H1 (cell line): ENCODE measurements around the gene GABRR1. TPM values are rescaled to one million over a fixed set of nuclear protein-coding genes. Genes with fewer than 3 reads are reported as not detected.

Source experiments
- KDM4A ChIP-seq: IDR thresholded peaks from one replicate; pipeline ENCODE4 v1.7.1; 2012; ENCODE audit warnings: low read depth, mild to moderate bottlenecking, moderate library complexity, low read length, inconsistent platforms; ENCODE audit not compliant: severe bottlenecking
- SP1 ChIP-seq: IDR thresholded peaks from 2 replicates; pipeline ENCODE4 v1.6.1; 2011; ENCODE audit warnings: low read depth, low read length
- SP4 ChIP-seq: IDR thresholded peaks from 2 replicates; pipeline ENCODE4 v1.6.1; 2012; ENCODE audit warnings: low read length, inconsistent platforms
- SUZ12 ChIP-seq: fragments of 200-600 bp; sonication (generic); IDR thresholded peaks from 2 replicates; pipeline ENCODE4 v1.6.1; 2012; ENCODE audit warnings: mild to moderate bottlenecking, inconsistent platforms, low read length, moderate library complexity, mixed read lengths
- polyA plus RNA-seq, 7 experiments: library from polyadenylated mRNA; depleted of rRNA in 3 of 7; stranded (reverse) in 5 of 7; unstranded in 2 of 7; fragments of >200 nt in 5 of 7; fragments of 200-250 nt in 2 of 7; gene quantifications; 1 replicate in 5 of 7; 2 replicates in 1 of 7; 4 replicates in 1 of 7; pipeline versions ENCODE4 v1.2.1 to v1.2.3, GENCODE V29; 2011 to 2013; ENCODE audit warnings: missing spikeins in 2 of 7, mixed read lengths in 2 of 7
- total RNA-seq: library from RNA; stranded (reverse); fragmentation: NEBNext Ultra II Directional; extraction: Animal tissue kit (Norgen Biotek cat#: 25700); gene quantifications from 2 replicates; pipeline ENCODE4 v1.2.1, GENCODE V29; 2021
- TF ChIP-seq, protein P1 (sequence below): fragments of 300-600 bp; sonication (generic); IDR thresholded peaks from 2 replicates; pipeline ENCODE4 v1.7.1; 2012; ENCODE audit warnings: low read length, moderate library complexity, mild to moderate bottlenecking, inconsistent platforms; ENCODE audit not compliant: insufficient replicate concordance

GABRR1 gene
- total and polyA plus RNA-seq, 2 of the 8 experiments (the other 6 are each of a cell fraction or from before 2014, with no cell fraction given): 0.60 to 0.63 TPM

DNA sequence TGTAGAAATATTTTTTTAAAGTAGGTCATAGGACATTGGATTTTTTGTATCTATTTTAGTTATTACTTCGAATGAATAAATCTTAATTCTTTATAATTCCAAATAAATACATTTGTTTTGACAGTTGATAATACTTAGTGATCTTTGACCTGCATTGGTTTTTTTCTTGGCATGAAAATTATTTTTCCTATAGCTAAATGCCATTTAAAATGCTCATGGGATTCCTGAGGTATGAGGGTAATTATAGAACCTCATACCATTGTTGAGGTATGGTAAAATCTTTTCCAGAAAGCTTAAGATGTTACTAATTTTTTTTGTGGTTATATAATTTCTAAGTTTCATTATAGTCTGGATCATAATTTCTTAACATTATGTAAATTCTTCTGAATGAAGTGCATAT lies 63.0 kb downstream of the GABRR1 start (continued):
- TF ChIP-seq, protein P1, sequence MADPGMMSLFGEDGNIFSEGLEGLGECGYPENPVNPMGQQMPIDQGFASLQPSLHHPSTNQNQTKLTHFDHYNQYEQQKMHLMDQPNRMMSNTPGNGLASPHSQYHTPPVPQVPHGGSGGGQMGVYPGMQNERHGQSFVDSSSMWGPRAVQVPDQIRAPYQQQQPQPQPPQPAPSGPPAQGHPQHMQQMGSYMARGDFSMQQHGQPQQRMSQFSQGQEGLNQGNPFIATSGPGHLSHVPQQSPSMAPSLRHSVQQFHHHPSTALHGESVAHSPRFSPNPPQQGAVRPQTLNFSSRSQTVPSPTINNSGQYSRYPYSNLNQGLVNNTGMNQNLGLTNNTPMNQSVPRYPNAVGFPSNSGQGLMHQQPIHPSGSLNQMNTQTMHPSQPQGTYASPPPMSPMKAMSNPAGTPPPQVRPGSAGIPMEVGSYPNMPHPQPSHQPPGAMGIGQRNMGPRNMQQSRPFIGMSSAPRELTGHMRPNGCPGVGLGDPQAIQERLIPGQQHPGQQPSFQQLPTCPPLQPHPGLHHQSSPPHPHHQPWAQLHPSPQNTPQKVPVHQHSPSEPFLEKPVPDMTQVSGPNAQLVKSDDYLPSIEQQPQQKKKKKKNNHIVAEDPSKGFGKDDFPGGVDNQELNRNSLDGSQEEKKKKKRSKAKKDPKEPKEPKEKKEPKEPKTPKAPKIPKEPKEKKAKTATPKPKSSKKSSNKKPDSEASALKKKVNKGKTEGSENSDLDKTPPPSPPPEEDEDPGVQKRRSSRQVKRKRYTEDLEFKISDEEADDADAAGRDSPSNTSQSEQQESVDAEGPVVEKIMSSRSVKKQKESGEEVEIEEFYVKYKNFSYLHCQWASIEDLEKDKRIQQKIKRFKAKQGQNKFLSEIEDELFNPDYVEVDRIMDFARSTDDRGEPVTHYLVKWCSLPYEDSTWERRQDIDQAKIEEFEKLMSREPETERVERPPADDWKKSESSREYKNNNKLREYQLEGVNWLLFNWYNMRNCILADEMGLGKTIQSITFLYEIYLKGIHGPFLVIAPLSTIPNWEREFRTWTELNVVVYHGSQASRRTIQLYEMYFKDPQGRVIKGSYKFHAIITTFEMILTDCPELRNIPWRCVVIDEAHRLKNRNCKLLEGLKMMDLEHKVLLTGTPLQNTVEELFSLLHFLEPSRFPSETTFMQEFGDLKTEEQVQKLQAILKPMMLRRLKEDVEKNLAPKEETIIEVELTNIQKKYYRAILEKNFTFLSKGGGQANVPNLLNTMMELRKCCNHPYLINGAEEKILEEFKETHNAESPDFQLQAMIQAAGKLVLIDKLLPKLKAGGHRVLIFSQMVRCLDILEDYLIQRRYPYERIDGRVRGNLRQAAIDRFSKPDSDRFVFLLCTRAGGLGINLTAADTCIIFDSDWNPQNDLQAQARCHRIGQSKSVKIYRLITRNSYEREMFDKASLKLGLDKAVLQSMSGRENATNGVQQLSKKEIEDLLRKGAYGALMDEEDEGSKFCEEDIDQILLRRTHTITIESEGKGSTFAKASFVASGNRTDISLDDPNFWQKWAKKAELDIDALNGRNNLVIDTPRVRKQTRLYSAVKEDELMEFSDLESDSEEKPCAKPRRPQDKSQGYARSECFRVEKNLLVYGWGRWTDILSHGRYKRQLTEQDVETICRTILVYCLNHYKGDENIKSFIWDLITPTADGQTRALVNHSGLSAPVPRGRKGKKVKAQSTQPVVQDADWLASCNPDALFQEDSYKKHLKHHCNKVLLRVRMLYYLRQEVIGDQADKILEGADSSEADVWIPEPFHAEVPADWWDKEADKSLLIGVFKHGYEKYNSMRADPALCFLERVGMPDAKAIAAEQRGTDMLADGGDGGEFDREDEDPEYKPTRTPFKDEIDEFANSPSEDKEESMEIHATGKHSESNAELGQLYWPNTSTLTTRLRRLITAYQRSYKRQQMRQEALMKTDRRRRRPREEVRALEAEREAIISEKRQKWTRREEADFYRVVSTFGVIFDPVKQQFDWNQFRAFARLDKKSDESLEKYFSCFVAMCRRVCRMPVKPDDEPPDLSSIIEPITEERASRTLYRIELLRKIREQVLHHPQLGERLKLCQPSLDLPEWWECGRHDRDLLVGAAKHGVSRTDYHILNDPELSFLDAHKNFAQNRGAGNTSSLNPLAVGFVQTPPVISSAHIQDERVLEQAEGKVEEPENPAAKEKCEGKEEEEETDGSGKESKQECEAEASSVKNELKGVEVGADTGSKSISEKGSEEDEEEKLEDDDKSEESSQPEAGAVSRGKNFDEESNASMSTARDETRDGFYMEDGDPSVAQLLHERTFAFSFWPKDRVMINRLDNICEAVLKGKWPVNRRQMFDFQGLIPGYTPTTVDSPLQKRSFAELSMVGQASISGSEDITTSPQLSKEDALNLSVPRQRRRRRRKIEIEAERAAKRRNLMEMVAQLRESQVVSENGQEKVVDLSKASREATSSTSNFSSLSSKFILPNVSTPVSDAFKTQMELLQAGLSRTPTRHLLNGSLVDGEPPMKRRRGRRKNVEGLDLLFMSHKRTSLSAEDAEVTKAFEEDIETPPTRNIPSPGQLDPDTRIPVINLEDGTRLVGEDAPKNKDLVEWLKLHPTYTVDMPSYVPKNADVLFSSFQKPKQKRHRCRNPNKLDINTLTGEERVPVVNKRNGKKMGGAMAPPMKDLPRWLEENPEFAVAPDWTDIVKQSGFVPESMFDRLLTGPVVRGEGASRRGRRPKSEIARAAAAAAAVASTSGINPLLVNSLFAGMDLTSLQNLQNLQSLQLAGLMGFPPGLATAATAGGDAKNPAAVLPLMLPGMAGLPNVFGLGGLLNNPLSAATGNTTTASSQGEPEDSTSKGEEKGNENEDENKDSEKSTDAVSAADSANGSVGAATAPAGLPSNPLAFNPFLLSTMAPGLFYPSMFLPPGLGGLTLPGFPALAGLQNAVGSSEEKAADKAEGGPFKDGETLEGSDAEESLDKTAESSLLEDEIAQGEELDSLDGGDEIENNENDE: no peak
- TF ChIP-seq SP4 (no peak), SUZ12 (no peak), SP1 (no peak), KDM4A (no peak)
- TF ChIP-seq, all 59 proteins: peak for 0
